PC-9 (cell line): ENCODE measurements around the gene KRT80. TPM values are rescaled to one million over a fixed set of nuclear protein-coding genes. Genes with fewer than 3 reads are reported as not detected.

Experiments
- BruUV-seq: library from RNA; stranded (reverse); fragments of 400-500 nt; replicated peaks from 2 replicates; lab custom pipeline; 2021; lab: Mats Ljungman, UMichigan
- CTCF ChIA-PET: fragments of 300-600 bp; sonication (Branson Sonifier 250); formaldehyde crosslinking; loops from one replicate; lab custom pipeline; 2022; ENCODE audit warnings: antibody characterized with exemption; lab: Charles Lee
- POLR2A ChIA-PET: fragments of 300-600 bp; sonication (Branson Sonifier 250); formaldehyde crosslinking; loops from one replicate; lab custom pipeline; 2022; ENCODE audit warnings: antibody characterized with exemption; ENCODE audit not compliant: unreplicated experiment; lab: Charles Lee
- DNase-seq, 2 experiments: peaks; one replicate each; pipeline versions ENCODE4 v3.0.0 to v3.0.0-alpha.2; 2015 to 2022; ENCODE audit warnings: mixed read lengths in 1 of 2
- H2AFZ ChIP-seq: fragments of 200-600 bp; sonication (generic); 2 replicates; pipeline ENCODE4 v1.8.1; 2017; ENCODE audit warnings: antibody characterized with exemption
- H3F3A ChIP-seq: fragments of 200-600 bp; sonication (generic); 2 replicates; pipeline ENCODE4 v1.8.1; 2017; ENCODE audit warnings: antibody characterized with exemption, mild to moderate bottlenecking, low read depth; ENCODE audit not compliant: insufficient read depth
- H3K27ac ChIP-seq: fragments of 200-600 bp; sonication (generic); 2 replicates; pipeline ENCODE4 v1.6.1; 2016; ENCODE audit warnings: mixed run types
- H3K27me3 ChIP-seq: fragments of 200-600 bp; sonication (generic); 2 replicates; pipeline ENCODE4 v1.6.1; 2016; ENCODE audit warnings: low read depth, mixed run types; ENCODE audit not compliant: insufficient read depth
- H3K36me3 ChIP-seq: fragments of 200-600 bp; sonication (generic); 2 replicates; pipeline ENCODE4 v1.6.1; 2016; ENCODE audit warnings: low read depth, mixed run types
- H3K4me1 ChIP-seq: fragments of 200-600 bp; sonication (generic); replicated peaks from 2 replicates; pipeline ENCODE4 v1.6.1; 2016; ENCODE audit warnings: mixed run types; ENCODE audit not compliant: insufficient read depth
- H3K4me2 ChIP-seq: fragments of 200-600 bp; sonication (generic); 2 replicates; pipeline ENCODE4 v1.6.1; 2017; ENCODE audit warnings: mixed run types
- H3K4me3 ChIP-seq: fragments of 200-600 bp; sonication (generic); 2 replicates; pipeline ENCODE4 v1.6.1; 2016; ENCODE audit warnings: mixed run types
- H3K79me2 ChIP-seq: fragments of 200-600 bp; sonication (generic); 2 replicates; pipeline ENCODE4 v1.6.1; 2017; ENCODE audit warnings: low read depth, mixed run types
- H3K9me2 ChIP-seq: fragments of 200-600 bp; sonication (generic); 2 replicates; pipeline ENCODE4 v1.8.1; 2017; ENCODE audit warnings: mild to moderate bottlenecking; ENCODE audit not compliant: insufficient read depth
- H3K9me3 ChIP-seq: fragments of 200-600 bp; sonication (generic); 2 replicates; pipeline ENCODE4 v1.8.1; 2016; ENCODE audit warnings: low read depth; ENCODE audit not compliant: insufficient read depth
- H4K20me1 ChIP-seq: fragments of 200-600 bp; sonication (generic); 2 replicates; pipeline ENCODE4 v1.8.1; 2017; ENCODE audit not compliant: insufficient read depth
- EZH2 ChIP-seq: fragments of 200-600 bp; sonication (generic); IDR thresholded peaks from 2 replicates; pipeline ENCODE4 v1.8.0; 2017; ENCODE audit warnings: antibody characterized with exemption, low read depth
- intact Hi-C: fragments of 100-400 bp; cut with micrococcal nuclease; formaldehyde crosslinking; loops from one replicate; pipeline ENCODE4 v1.10.0; 2022; ENCODE audit not compliant: unreplicated experiment
- total RNA-seq: library from RNA; stranded (reverse); gene quantifications from 2 replicates; pipeline ENCODE4 v1.2.3, GENCODE V29; 2021
- TF ChIP-seq, protein P1 (sequence below): fragments of 200-600 bp; sonication (generic); conservative IDR thresholded peaks from 2 replicates; pipeline ENCODE4 v1.6.1; 2017; ENCODE audit warnings: mixed run types, antibody characterized with exemption, mild to moderate bottlenecking, moderate library complexity

The KRT80 gene
- total RNA-seq, 1 experiment from 2014 or later, result 94.9 TPM

DNA sequence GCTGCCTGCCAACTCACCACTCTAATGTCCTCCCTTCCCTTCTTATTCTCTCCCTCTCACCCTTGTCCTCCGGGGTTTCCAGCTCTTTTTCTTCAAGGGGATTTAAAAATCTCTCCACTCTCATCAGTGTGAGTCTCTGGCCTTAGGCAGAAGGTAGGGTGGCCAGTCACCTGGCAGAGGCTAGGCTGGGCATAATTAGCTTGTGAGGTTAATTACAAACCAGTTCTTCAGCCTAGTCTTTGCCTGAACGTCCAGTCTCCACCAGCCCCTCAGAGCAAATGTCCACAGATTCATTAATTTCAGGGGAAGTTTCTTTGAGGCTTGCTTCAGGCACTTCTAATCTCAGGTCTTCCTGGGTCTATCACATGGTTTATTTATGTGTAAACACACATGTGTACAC, 48.0 kb upstream of the KRT80 start:
- peak in 1 of 2 experiments; percentile 29 for DNase-seq
- intact Hi-C loops, result no loop called here
- H3K79me2 ChIP-seq, result peaks cover 71% of the 10 kb centered on the region
- peaks cover 89% of the 10 kb centered on the region for H4K20me1 ChIP-seq
- H3F3A ChIP-seq, result peaks cover 97% of the 10 kb centered on the region
- POLR2A ChIA-PET, result interaction anchor here (0.5 to 1.2 kb wide), 3 partner anchors 13 to 1000 kb away, joined by 3 to 4 read pairs (median 3); no protein-coding TSS in a partner anchor
- no peaks in the 10 kb centered on the region for H3K27me3 ChIP-seq
- peak overlapping the region; percentile 99 for H3K4me2 ChIP-seq
- no TSS peak for BruUV-seq
- CTCF ChIA-PET, result no interaction called here
- no peaks in the 10 kb centered on the region for H3K9me2 ChIP-seq
- H3K4me3 ChIP-seq, result no peak overlapping the region; the same call in 1 of the 2 replicates
- H3K4me1 ChIP-seq, result peaks cover 94% of the 10 kb centered on the region
- TF ChIP-seq EZH2, result no peak
- TF ChIP-seq, protein P1, sequence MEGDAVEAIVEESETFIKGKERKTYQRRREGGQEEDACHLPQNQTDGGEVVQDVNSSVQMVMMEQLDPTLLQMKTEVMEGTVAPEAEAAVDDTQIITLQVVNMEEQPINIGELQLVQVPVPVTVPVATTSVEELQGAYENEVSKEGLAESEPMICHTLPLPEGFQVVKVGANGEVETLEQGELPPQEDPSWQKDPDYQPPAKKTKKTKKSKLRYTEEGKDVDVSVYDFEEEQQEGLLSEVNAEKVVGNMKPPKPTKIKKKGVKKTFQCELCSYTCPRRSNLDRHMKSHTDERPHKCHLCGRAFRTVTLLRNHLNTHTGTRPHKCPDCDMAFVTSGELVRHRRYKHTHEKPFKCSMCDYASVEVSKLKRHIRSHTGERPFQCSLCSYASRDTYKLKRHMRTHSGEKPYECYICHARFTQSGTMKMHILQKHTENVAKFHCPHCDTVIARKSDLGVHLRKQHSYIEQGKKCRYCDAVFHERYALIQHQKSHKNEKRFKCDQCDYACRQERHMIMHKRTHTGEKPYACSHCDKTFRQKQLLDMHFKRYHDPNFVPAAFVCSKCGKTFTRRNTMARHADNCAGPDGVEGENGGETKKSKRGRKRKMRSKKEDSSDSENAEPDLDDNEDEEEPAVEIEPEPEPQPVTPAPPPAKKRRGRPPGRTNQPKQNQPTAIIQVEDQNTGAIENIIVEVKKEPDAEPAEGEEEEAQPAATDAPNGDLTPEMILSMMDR, result no peak
- no peaks in the 10 kb centered on the region for H3K9me3 ChIP-seq
- H2AFZ ChIP-seq, result no peak overlapping the region
- peak overlapping the region; percentile 97 for H3K27ac ChIP-seq
- peaks cover 86% of the 10 kb centered on the region for H3K36me3 ChIP-seq

DNA sequence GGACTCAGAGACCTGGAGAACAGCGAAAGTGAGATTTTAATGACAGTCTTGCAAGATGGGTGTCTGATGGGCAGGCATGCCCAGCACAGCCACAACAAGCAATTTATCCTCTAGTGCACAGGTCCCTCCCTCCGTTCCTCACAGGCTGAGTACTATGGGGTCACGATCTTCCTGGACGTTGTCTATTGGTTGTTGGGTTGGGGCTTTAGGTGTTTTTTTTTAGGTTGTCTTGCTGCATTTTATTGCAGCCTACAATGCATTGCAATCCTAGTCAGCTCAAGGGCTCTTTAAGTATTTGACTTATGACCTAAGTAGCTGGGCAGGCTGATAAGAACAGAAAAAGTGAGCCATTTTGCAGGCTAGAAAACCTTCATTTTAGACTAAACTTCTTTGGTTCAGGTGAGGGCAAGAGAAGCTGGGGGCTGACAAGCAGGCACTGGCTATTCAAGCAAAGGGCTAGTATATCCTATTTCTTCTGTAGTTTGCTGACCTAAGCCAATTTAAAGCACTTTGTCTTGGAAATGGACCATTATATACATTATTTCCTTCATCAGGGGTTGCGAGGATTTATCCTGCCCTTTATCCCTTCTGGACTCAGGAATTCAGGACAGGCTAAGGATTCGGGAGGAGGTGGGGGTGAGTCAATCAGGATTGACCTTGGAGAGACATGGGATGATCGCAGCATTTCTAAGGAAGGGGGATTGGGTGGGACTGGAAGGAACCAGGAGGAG, 47.3 kb upstream of the KRT80 start:
- Histone ChIP-seq H3K27ac (peak overlapping the region; percentile 97), H3K4me3 (peak overlapping the region; percentile 96; the same call in 1 of the 2 replicates)
- intact Hi-C loops, result no loop called here

DNA sequence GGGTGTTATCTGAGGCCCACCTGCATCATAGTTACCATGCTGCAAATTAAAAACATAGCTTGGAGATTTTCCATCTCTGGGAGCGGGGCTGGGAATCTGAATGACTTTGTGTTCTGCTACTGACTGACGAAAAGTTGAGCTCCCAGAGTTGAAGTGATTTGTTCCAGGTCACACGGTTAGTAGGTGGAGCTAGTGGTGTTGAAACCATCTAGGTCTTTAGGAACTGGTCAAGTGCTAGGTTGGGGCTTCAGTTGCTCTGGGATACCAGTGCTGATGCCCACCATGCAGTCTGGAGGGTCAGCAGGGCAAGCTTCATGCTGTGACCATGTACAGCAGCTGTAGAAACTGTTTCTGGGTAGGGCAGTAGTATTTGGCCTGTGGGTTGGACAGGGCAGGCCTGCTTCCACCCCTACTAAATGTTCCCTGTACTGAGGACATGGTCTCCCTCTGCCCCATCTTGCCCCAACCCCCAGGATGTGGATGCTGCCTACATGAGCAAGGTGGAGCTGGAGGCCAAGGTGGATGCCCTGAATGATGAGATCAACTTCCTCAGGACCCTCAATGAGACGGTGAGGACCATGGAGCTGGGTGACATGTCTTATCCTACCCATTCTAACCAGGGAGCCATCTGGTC, 46.5 kb upstream of the KRT80 start:
- H3K4me1 ChIP-seq, result peaks cover 80% of the 10 kb centered on the region
- H3K4me3 ChIP-seq, result peak overlapping the region; percentile 96; the same call in 1 of the 2 replicates
- H2AFZ ChIP-seq, result no peak overlapping the region
- ChIA-PET CTCF (interaction anchor here (0.6 kb wide), 1 partner anchor 95 kb away, joined by 4 read pairs; no protein-coding TSS in a partner anchor), POLR2A (interaction anchor here (0.6 to 1.2 kb wide), 8 partner anchors 14 to 134 kb away, joined by 3 to 10 read pairs (median 5); no protein-coding TSS in a partner anchor)
- no peaks in the 10 kb centered on the region for H3K27me3 ChIP-seq
- H3K79me2 ChIP-seq, result peaks cover 80% of the 10 kb centered on the region
- no peaks in the 10 kb centered on the region for H3K9me2 ChIP-seq
- peak in 1 of 2 experiments; percentile 34 for DNase-seq
- no TSS peak for BruUV-seq
- peak overlapping the region; percentile 99 for H3K4me2 ChIP-seq
- H3K9me3 ChIP-seq, result no peaks in the 10 kb centered on the region
- peaks cover 82% of the 10 kb centered on the region for H3K36me3 ChIP-seq
- intact Hi-C loops, result no loop called here
- H4K20me1 ChIP-seq, result peaks cover 95% of the 10 kb centered on the region
- peaks cover 90% of the 10 kb centered on the region for H3F3A ChIP-seq
- peak overlapping the region; percentile 97 for H3K27ac ChIP-seq
- TF ChIP-seq, protein P1, result no peak
- no peak for TF ChIP-seq EZH2

More for the DNA sequence above, 47.3 kb upstream of the KRT80 start:
- H3K36me3 ChIP-seq, result peaks cover 87% of the 10 kb centered on the region
- H3K4me2 ChIP-seq, result peak overlapping the region; percentile 99
- peaks cover 72% of the 10 kb centered on the region for H3K79me2 ChIP-seq
- CTCF ChIA-PET, result no interaction called here
- peak in 1 of 2 experiments; percentile 37 for DNase-seq
- no peaks in the 10 kb centered on the region for H3K9me3 ChIP-seq
- no peaks in the 10 kb centered on the region for H3K27me3 ChIP-seq
- no TSS peak for BruUV-seq
- peaks cover 93% of the 10 kb centered on the region for H4K20me1 ChIP-seq
- H3K4me1 ChIP-seq, result peaks cover 87% of the 10 kb centered on the region
- no peaks in the 10 kb centered on the region for H3K9me2 ChIP-seq
- no peak overlapping the region for H2AFZ ChIP-seq
- POLR2A ChIA-PET, result interaction anchor here (0.5 to 1.2 kb wide), 5 partner anchors 14 to 1000 kb away, joined by 3 to 6 read pairs (median 4); no protein-coding TSS in a partner anchor
- H3F3A ChIP-seq, result peaks cover 97% of the 10 kb centered on the region
- no peak for TF ChIP-seq EZH2
- TF ChIP-seq, protein P1, result no peak
